Epidermal melanocyte (primary cell): ENCODE measurements around the gene FZD4.
A peak's percentile ranks its signal among the peaks of the same experiment; 100 is the strongest.

Source experiments
- DNase-seq: peaks from one replicate; pipeline ENCODE4 v3.0.0; 2011; ENCODE audit warnings: low spot score; ENCODE audit not compliant: insufficient read length

FZD4 gene

DNA sequence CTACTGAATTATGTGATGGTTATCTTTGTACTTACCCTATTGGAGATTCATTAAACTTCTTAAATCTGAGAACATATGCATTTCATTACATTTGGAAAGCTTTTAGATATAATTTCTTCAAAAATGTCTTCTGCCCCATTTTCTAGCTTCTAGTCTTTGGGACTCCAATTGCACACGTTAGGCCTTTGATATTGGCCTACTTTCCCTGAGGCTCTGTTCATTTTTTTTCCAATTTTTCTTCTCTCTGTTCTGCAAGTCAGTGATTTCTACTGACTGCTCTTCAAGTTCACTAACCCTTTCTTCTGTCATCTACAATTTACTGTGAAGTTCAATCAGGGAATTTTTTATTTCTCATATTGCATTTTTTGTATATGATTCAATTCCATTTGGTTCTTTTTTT is 43.0 kb downstream of the FZD4 start:
- DNase-seq: no peak

DNA sequence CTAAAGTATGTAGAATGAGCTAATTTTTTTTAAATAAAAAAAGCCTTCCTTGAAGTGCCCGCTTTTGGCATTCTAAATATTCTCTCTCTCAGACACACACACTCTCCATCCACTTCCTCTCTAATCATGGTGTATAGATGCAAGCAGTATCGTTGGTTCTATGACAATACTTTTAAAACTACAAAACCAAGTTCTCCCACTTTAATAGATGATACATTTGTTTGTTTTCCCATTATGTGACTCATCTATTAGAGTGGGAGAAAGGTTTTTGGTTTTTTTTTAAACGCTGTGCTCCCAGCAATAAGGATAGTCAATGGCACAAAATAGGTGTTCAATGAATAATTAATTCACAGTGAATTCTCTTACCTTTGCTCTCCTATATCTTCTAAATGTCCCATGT is 44.6 kb downstream of the FZD4 start:
- DNase-seq: no peak

DNA sequence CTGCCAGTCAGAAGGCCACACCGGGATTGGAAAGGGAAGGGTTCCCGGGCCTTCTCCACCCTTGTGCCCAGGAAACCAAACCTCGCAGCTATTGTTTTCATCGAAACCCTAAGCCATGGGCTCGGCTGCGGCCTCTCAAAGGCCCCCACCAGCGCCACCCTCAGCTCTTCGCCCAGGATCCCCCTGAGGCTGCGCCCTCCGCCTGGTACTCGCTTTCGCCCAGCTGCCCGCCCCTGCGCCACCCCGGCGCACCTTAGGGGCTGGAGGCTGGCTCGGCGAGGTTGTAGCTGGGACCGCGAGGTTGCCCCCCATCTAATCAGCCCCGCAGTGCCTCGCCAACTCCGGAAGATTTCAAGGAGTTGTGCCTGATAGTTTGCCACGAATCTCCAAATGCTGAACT is 49.0 kb downstream of the FZD4 start:
- no peak for DNase-seq

DNA sequence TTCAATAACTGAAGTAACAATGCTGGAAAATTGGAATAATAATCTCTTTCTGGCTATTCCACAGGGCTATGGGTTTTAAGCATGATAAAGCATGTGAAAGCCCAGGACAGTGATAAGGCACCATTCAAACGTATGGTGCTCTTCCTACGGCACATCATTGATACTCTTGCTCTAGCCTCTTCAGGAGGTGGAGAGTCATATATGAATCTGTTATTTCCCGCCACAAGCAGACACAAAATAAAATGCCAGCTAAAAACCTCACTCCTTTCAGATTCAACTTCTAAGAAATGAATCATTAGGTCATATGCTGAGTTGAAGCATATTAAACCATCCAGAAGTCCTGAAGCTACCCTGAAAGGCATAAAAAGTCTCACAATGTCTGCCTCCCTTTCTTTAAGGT is 49.9 kb downstream of the FZD4 start:
- DNase-seq: no peak

DNA sequence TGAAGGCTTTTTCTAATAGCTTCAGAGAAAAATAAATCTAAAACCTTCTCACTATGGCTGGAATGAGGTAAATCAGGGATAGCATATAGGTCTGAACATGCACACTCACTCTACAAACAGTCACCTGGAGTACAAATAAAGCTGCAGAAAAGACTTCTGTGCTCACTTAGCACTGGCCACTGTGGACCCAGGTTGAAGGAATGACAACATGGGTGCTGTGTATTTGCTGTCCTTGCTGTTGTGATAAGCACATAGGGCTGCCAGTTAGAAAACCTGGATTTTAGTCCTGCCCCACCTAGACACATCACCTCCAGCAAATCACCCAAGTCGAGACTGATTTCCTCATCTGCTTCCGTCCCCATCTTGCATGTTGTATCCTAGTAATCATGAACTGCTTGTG is 51.2 kb downstream of the FZD4 start:
- DNase-seq: no peak

DNA sequence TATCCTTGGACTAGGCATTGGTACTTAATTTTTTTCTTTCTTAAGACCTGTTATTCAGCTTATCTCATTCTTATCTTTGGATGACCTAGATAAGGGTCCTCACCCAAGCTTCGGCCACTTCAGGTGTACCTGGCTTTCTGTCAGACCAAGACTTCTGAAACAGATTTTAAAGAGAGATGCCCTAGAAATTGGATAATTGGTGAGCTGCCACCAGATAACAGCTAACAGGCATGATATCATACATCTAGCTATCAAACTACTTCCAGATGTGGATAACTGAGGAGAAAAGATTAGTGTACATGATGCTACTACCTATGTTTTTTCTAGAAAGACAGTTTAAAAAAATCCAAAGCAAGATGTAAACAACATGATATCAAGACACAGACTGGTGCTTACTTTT is 52.9 kb downstream of the FZD4 start:
- DNase-seq: no peak

DNA sequence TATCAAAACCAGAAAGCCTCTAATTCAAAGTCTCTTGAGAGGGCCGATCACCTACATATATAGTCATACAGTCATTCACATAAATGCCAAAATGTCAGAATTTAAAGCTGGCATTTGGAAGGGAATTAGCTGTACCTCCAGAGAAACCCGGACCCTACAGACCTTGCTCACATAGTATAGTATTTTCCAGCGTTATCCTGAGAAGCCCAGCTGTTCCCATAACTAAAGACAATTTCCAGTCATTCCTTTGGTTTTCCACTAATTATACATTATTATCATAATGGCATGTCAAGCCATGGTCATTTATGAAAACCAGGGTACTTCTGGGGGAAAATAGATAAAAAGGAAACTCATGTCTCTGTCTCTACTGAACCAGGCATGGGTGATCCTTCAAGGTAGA is 53.6 kb downstream of the FZD4 start:
- no peak for DNase-seq

DNA sequence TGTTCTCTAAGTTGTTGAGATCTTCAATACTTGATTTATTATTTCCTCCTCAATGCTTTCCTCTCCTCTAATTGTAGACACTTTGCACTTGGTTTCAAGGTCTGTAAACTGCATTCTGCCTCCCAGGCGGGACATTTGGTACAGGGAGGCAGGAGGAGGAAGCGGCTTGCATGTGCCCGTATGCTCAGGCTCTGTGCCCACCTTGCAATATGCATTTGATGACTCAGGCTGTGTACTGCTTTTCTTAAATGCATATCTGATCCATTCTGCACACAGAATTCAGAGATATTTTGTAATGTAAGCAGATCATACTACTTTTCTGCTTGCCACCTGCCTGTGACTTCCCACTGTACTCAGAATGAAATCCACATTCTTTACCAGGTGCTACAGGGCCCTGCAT is 55.0 kb downstream of the FZD4 start:
- DNase-seq: no peak

DNA sequence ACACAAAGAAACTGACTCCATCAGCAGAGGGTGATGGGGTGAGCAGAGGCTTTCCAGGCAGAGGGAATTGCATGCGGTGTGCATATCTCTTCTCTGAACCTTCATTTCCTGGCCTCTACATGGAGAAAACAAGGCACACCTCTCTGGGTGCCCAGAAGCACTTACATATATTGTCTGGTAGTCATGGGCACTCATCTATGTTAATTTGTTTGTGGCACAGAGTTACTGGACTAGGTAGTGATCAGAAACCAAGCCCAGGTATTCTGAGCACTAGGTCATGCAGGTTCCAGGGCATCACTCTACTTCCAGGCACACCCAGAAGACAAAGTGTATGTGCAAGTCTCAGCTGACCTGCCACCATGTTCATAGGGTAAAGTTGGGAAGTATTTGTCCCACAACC is 56.5 kb downstream of the FZD4 start:
- DNase-seq: no peak

DNA sequence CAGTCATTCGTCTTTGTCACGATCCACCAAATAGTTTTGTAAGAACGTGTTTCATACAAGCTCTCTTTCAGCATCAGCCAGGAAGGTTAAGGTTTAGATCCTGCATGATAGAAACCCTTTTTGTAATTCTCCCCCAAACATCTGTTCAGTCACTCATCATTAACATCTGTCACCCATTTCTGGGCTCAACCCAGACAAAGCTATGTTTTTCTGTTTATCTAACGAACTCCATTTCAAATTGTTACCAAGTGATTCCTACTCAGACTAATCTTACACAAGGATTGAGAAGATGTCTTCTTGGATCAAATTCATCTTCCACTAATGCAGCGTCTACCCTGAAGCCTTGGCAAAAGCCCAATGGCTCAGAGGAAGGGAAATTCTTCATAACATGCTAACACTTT is 58.8 kb downstream of the FZD4 start:
- DNase-seq: peak; percentile 23
